Measurements from ENCODE around the gene SPINK2. TPM values are rescaled to one million over a fixed set of nuclear protein-coding genes. Genes with fewer than 3 reads are reported as not detected.
A peak's percentile ranks its signal among the peaks of the same experiment; 100 is the strongest.

SPINK2 gene
- total and polyA plus RNA-seq, 5 donors = 1.9 to 36.1 (median 21.8) TPM

DNA sequence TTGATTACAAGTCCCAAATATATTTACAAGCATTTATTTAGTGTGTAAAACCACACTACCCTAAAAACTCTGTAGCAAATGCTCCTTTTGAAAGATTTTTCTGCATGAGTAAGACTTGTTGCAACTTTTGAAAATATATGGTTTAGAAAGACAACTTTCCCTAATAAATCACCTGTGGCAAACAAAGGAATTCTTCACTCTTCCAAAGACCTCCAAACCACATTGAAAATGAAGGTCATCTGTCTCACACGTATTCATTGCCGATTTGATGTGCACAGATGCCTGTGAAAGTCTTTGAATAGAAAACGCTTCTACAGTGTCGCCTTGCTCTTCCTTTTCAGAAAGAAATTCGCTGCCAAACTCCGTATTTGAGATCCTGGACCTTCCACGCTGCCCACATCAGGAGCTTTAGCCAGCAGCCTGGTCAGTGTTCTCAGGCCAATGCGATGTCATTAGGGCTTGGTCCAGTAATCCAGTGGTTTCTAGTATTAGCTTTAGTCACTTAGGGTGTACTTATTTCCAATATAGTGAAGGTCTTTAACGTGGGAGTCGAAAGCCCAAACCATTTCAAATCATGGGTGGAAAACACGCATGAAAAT is 22.2 kb downstream of the SPINK2 start:
- DNase-seq (no peak), ATAC-seq (peak in 1 of 2 donors; percentile 36)
- Histone ChIP-seq H3K4me3 (ENCODE audit: low read length) (no peak overlapping the region), H3K27me3 (ENCODE audit: control insufficient read depth, insufficient read depth) (no peaks in the 10 kb centered on the region), H3K9me3 (ENCODE audit: control insufficient read depth, low read length) (no peaks in the 10 kb centered on the region), H3K27ac (ENCODE audit: low read length) (no peak overlapping the region), H3K4me1 (ENCODE audit: control insufficient read depth, insufficient read depth, low read length) (no peaks in the 10 kb centered on the region)
- WGBS = 73% methylated on average over 11 of the region's 11 CpGs
- intact Hi-C loops (cut with DNase I) = no loop called here

DNA sequence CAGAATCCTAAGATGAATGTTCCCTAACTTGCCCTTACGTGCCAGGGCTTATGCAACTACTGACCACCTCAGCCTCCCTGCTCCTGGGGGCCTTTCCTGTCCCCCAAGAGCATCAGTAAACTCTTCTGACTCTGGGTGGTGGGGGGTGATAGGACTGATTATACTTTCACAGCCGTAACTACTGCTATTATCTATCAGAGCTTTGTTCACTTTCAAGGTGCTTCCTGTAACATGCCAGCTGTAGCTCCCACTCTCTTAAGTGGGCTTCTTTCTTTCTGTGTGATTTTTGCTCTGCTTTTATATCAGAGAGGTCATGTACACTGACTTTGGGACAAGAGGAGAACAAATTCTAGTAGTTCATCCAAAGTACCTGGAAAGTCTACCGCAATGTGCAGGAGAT is 25.3 kb downstream of the SPINK2 start:
- no peaks in the 10 kb centered on the region for H3K27me3 ChIP-seq (ENCODE audit: control insufficient read depth, insufficient read depth)
- DNase-seq (no peak), ATAC-seq (no peak)
- intact Hi-C loops (cut with DNase I) = no loop called here
- 77% methylated on average over 3 of the region's 3 CpGs for WGBS
- no peak overlapping the region for H3K4me3 ChIP-seq (ENCODE audit: low read length)
- H3K27ac ChIP-seq (ENCODE audit: low read length) = no peak overlapping the region
- H3K9me3 ChIP-seq (ENCODE audit: control insufficient read depth, low read length) = no peaks in the 10 kb centered on the region
- no peaks in the 10 kb centered on the region for H3K4me1 ChIP-seq (ENCODE audit: control insufficient read depth, insufficient read depth, low read length)

DNA sequence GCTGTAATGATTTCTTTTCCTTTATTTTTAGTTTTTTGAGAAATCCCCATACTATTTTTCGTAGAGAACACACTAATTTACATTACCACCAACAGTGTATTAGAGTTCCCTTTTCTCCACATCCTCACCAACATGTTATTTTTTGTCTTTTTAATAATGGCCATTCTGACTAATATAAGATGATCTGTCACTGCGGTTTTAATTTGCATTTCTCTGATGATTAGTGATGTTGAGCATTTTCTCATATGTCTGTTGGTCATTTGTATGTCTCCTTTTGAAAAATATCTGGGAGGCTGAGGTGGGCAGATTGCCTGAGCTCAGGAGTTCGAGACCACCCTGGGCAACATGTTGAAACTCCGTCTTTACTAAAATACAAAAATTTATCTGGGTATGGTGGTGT is 30.2 kb downstream of the SPINK2 start:
- ATAC-seq (no peak), DNase-seq (no peak)
- Histone ChIP-seq H3K4me3 (ENCODE audit: low read length) (no peak overlapping the region), H3K4me1 (ENCODE audit: control insufficient read depth, insufficient read depth, low read length) (no peaks in the 10 kb centered on the region), H3K27ac (ENCODE audit: low read length) (no peak overlapping the region), H3K27me3 (ENCODE audit: control insufficient read depth, insufficient read depth) (no peaks in the 10 kb centered on the region), H3K9me3 (ENCODE audit: control insufficient read depth, low read length) (no peaks in the 10 kb centered on the region)
- intact Hi-C loops (cut with DNase I) = no loop called here
- WGBS = 93% methylated on average over 4 of the region's 4 CpGs

DNA sequence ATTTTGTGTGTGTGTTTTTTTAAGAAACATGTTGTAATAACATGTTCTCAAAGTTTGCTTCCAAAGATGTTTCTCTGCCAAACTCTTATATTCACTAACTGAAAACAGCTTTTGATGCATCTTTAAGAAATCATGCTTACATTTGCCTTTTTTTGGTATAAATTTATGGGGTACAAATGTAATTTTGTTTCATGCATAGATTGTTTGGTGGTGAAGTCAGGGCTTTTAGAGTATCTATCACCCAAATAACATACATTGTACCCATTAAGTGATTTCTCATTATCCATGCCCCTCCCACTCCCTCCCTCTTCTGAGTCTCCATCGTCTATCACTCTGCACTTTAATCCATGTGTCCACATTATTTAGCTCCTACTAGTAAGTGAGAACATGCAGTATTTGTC is 30.8 kb downstream of the SPINK2 start:
- intact Hi-C loops (cut with DNase I) = no loop called here
- Histone ChIP-seq H3K27me3 (ENCODE audit: control insufficient read depth, insufficient read depth) (no peaks in the 10 kb centered on the region), H3K4me1 (ENCODE audit: control insufficient read depth, insufficient read depth, low read length) (no peaks in the 10 kb centered on the region), H3K4me3 (ENCODE audit: low read length) (no peak overlapping the region), H3K9me3 (ENCODE audit: control insufficient read depth, low read length) (no peaks in the 10 kb centered on the region), H3K27ac (ENCODE audit: low read length) (no peak overlapping the region)
- ATAC-seq = no peak
- DNase-seq = no peak
- 58% methylated on average over 1 of the region's 1 CpG for WGBS

DNA sequence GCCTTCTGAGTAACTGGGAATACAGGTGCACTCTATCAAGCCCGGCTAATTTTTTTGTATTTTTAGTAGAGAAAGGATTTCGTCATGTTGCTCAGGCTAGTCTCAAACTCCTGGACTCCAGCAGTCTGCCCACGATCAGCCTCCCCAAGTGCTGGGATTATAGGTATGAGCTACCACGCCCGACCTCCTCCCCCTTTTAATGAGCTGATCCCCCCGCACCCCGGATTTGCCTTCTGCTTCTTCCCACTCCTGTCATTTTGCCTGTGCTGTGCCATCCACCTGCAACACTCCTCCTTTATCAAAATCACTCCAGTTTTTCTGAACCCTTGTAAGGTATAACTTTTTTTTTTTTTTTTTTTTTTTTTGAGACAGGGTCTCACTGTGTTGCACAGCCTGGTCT is 33.4 kb downstream of the SPINK2 start:
- Histone ChIP-seq H3K27ac (ENCODE audit: low read length) (no peak overlapping the region), H3K27me3 (ENCODE audit: control insufficient read depth, insufficient read depth) (no peaks in the 10 kb centered on the region), H3K4me1 (ENCODE audit: control insufficient read depth, insufficient read depth, low read length) (no peaks in the 10 kb centered on the region), H3K4me3 (ENCODE audit: low read length) (no peak overlapping the region), H3K9me3 (ENCODE audit: control insufficient read depth, low read length) (no peaks in the 10 kb centered on the region)
- DNase-seq (no peak), ATAC-seq (no peak)
- 85% methylated on average over 7 of the region's 7 CpGs for WGBS
- intact Hi-C loops (cut with DNase I) = no loop called here

DNA sequence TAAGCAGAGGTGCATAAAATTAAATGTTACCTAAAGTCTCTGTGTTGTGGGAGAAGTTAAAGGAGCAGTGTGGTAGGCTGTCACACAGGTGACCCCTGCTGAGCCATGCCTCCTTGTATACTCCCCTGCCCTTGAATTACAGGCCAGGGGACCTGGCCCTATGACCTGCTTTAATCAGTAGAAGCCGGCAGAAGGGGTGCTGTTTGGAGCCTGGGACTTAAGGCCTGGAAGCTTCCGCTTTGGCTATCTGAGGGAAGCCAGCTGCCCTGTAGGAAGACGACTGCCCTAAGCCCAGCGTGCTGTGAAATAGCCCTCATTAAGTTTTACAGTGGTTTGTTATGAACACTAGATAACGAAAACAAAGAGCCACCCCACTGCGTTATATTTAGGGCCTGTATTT is 34.1 kb downstream of the SPINK2 start:
- peak overlapping the region; percentile 30 for H3K27ac ChIP-seq (ENCODE audit: low read length)
- no peaks in the 10 kb centered on the region for H3K27me3 ChIP-seq (ENCODE audit: control insufficient read depth, insufficient read depth)
- no peak for DNase-seq
- no peaks in the 10 kb centered on the region for H3K4me1 ChIP-seq (ENCODE audit: control insufficient read depth, insufficient read depth, low read length)
- H3K4me3 ChIP-seq (ENCODE audit: low read length) = no peak overlapping the region
- intact Hi-C loops (cut with DNase I) = no loop called here
- H3K9me3 ChIP-seq (ENCODE audit: control insufficient read depth, low read length) = no peaks in the 10 kb centered on the region
- 26% methylated on average over 6 of the region's 6 CpGs for WGBS
- ATAC-seq = peak; percentile 72 to 73

DNA sequence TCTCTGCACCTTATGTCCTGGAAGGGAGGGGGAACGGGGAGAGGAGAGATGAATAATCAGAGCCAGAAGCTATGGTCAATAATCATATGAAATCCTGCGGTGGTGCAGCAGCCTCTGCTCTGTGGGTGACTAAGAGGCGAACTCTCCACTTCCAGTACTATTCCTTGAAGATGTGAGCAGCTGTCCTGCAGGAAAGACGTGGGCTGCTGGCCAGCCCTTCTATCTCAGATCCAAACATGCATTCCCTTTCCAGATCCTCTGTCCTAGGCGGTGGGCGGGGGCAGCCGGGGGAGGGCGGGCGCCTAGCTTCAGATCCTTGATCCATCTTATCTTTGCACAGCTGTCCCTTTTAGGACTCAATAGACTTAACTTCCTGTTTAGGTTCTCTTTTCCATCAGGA is 34.5 kb downstream of the SPINK2 start:
- no peaks in the 10 kb centered on the region for H3K4me1 ChIP-seq (ENCODE audit: control insufficient read depth, insufficient read depth, low read length)
- no peak overlapping the region for H3K4me3 ChIP-seq (ENCODE audit: low read length)
- no peaks in the 10 kb centered on the region for H3K27me3 ChIP-seq (ENCODE audit: control insufficient read depth, insufficient read depth)
- H3K27ac ChIP-seq (ENCODE audit: low read length) = no peak overlapping the region
- 17% methylated on average over 9 of the region's 9 CpGs for WGBS
- H3K9me3 ChIP-seq (ENCODE audit: control insufficient read depth, low read length) = no peaks in the 10 kb centered on the region
- DNase-seq (peak; percentile 49 to 77 (median 77)), ATAC-seq (peak; percentile 67 to 88)
- intact Hi-C loops (cut with DNase I) = no loop called here

DNA sequence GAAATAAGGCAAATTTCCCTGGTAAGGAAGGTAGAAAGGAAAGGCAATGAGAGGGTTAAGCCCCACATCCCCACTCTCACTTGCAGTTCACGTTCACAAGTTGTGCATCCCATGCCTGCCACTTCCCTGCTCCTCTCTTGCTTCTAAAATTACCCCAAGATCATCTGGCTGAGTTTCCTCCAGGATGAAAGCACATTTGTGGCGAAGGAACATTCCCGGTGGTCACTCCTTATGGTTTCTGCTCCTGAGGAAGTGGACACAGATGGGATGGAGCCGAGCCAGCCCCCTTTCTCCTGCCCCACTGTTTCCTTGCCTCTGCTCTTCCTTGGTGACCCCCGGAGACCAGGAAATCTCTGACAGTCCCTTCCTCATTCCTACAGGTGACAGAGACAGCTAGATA is 37.5 kb downstream of the SPINK2 start:
- no peak overlapping the region for H3K4me3 ChIP-seq (ENCODE audit: low read length)
- 29% methylated on average over 5 of the region's 5 CpGs for WGBS
- DNase-seq = no peak

DNA sequence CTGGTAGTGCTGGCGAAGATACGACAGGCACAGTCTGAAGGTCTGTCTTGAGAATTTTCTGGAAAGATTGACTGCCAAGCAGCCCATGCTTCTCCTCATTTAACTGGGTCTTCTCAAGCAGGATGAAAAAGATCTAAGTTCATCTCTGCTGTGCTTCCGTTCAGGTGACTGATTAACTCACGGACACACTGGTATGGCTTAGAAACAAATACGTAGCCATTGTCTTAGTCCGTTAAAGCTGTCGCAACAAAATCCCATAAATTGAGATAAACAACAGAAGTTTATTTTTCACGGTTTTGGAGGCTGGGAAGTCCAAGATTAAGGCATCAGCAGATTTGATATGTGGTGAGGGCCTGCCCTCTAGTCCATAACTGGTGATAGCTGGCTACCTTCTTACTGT is 39.5 kb downstream of the SPINK2 start:
- ATAC-seq = no peak
- WGBS = 92% methylated on average over 8 of the region's 8 CpGs
- intact Hi-C loops (cut with DNase I) = no loop called here
- no peak for DNase-seq
- H3K27me3 ChIP-seq (ENCODE audit: control insufficient read depth, insufficient read depth) = no peaks in the 10 kb centered on the region
- H3K4me3 ChIP-seq (ENCODE audit: low read length) = no peak overlapping the region
- no peak overlapping the region for H3K27ac ChIP-seq (ENCODE audit: low read length)
- H3K4me1 ChIP-seq (ENCODE audit: control insufficient read depth, insufficient read depth, low read length) = no peaks in the 10 kb centered on the region
- H3K9me3 ChIP-seq (ENCODE audit: control insufficient read depth, low read length) = no peaks in the 10 kb centered on the region

More for the DNA sequence above, 37.5 kb downstream of the SPINK2 start:
- ATAC-seq = no peak
- no peaks in the 10 kb centered on the region for H3K9me3 ChIP-seq (ENCODE audit: control insufficient read depth, low read length)
- no peak overlapping the region for H3K27ac ChIP-seq (ENCODE audit: low read length)
- H3K4me1 ChIP-seq (ENCODE audit: control insufficient read depth, insufficient read depth, low read length) = no peaks in the 10 kb centered on the region
- intact Hi-C loops (cut with DNase I) = no loop called here
- H3K27me3 ChIP-seq (ENCODE audit: control insufficient read depth, insufficient read depth) = no peaks in the 10 kb centered on the region

DNA sequence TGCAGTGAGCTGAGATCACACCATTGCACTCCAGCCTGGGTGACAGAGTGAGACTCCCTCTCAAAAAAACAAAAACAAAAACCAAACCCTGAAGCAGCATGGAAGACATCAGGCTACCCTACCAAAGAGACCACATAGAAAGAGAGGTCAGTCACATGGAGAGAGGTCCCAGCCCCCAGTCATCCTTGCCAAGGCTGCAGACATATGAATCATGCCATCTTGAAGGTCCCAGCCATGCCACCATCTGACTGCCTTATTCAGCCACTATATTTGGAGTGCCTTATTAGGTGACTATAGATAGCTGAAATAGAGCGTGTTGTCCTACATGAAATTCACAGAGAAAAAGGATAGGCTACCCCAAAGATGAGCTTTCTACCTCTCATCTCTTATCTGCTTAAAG is 48.2 kb downstream of the SPINK2 start:
- WGBS = 100% methylated on average over 1 of the region's 1 CpG
- H3K27ac ChIP-seq (ENCODE audit: low read length) = no peak overlapping the region
- no peaks in the 10 kb centered on the region for H3K4me1 ChIP-seq (ENCODE audit: control insufficient read depth, insufficient read depth, low read length)
- no peak overlapping the region for H3K4me3 ChIP-seq (ENCODE audit: low read length)
- DNase-seq (no peak), ATAC-seq (no peak)
- H3K9me3 ChIP-seq (ENCODE audit: control insufficient read depth, low read length) = no peaks in the 10 kb centered on the region
- intact Hi-C loops (cut with DNase I) = no loop called here
- H3K27me3 ChIP-seq (ENCODE audit: control insufficient read depth, insufficient read depth) = no peaks in the 10 kb centered on the region

DNA sequence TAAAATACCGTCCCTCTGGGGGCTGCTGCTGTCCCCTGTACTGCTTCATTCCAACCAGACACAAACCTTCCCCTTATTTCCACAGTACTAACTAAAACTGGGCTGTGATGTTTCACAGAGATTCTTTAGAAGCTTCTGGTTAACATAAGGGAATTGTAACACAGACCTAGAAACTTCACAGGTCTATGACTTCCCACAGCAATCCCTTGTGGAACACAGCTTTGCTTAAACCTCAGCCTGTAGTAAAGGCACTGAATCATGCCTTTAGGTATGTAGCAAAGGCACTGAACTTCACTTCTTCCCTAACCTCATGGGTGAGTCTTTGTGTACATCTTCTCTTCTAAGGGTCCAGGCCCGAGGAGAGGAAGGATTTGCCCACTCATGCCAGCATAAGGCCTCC is 49.4 kb downstream of the SPINK2 start:
- H3K4me1 ChIP-seq (ENCODE audit: control insufficient read depth, insufficient read depth, low read length) = no peaks in the 10 kb centered on the region
- no peak overlapping the region for H3K27ac ChIP-seq (ENCODE audit: low read length)
- no peak overlapping the region for H3K4me3 ChIP-seq (ENCODE audit: low read length)
- H3K27me3 ChIP-seq (ENCODE audit: control insufficient read depth, insufficient read depth) = no peaks in the 10 kb centered on the region
- DNase-seq (no peak), ATAC-seq (no peak)
- WGBS = 83% methylated on average over 2 of the region's 2 CpGs
- intact Hi-C loops (cut with DNase I) = no loop called here
- H3K9me3 ChIP-seq (ENCODE audit: control insufficient read depth, low read length) = no peaks in the 10 kb centered on the region

DNA sequence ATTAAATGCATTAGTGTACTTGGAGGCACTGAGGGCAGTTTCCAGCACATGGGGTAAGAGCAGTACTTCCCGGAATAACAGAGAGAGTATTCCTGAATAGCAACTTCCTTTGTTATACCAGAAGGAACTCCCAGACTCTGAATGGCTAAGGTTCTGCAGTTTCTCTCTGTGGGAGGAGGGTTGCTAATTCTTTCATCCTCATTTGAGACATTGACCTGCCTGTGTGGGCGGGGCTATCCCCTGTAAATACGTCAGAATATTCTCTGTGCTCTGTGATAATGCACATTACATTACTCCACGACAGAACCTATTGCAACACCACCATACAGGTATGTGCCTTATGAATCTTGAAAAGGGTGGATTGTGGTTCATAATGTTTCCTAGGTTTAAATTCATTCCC is 52.7 kb downstream of the SPINK2 start:
- H3K27ac ChIP-seq (ENCODE audit: low read length) = no peak overlapping the region
- no peak overlapping the region for H3K4me3 ChIP-seq (ENCODE audit: low read length)
- intact Hi-C loops (cut with DNase I) = no loop called here
- no peak for ATAC-seq
- no peaks in the 10 kb centered on the region for H3K9me3 ChIP-seq (ENCODE audit: control insufficient read depth, low read length)
- WGBS = 55% methylated on average over 4 of the region's 4 CpGs
- DNase-seq = no peak
- H3K27me3 ChIP-seq (ENCODE audit: control insufficient read depth, insufficient read depth) = no peaks in the 10 kb centered on the region
- no peaks in the 10 kb centered on the region for H3K4me1 ChIP-seq (ENCODE audit: control insufficient read depth, insufficient read depth, low read length)
